Ectodermal cell (in vitro differentiated cells): ENCODE results near the gene RILPL2.

Source experiments
- H3K27ac ChIP-seq: 2 replicates; pipeline ENCODE4 v1.7.0; 2013; ENCODE audit warnings: mild to moderate bottlenecking, low read depth, low read length; ENCODE audit not compliant: insufficient read depth, poor library complexity, severe bottlenecking
- H3K27me3 ChIP-seq: 2 replicates; pipeline ENCODE4 v1.7.0; 2013; ENCODE audit warnings: mild to moderate bottlenecking, low read length; ENCODE audit not compliant: insufficient read depth, control insufficient read depth, poor library complexity, severe bottlenecking
- H3K36me3 ChIP-seq: one replicate; pipeline ENCODE4 v1.7.0; 2013; ENCODE audit warnings: low read length; ENCODE audit not compliant: control insufficient read depth, insufficient read depth
- H3K4me1 ChIP-seq: one replicate; pipeline ENCODE4 v1.7.0; 2013; ENCODE audit warnings: low read length; ENCODE audit not compliant: control insufficient read depth, insufficient read depth
- H3K4me3 ChIP-seq: 2 replicates; pipeline ENCODE4 v1.7.0; 2013; ENCODE audit warnings: low read depth, low read length, control low read depth; ENCODE audit not compliant: insufficient read depth
- H3K9me3 ChIP-seq: 2 replicates; pipeline ENCODE4 v1.7.0; 2013; ENCODE audit warnings: mild to moderate bottlenecking, low read length, moderate library complexity; ENCODE audit not compliant: control insufficient read depth
- WGBS, 2 experiments: methylation state at CpG; one replicate each; pipeline ENCODE4 v1.1.7; 2013; ENCODE audit warnings: missing lambda C conversion rate in 2 of 2; 5-methylcytosine and 5-hydroxymethylcytosine counted together

Gene RILPL2

GRCh38 chr12:123450636-123451035 lies 14.2 kb upstream of the RILPL2 start:
- Histone ChIP-seq H3K27me3 (no peaks in the 10 kb centered on the region), H3K4me3 (no peak overlapping the region), H3K9me3 (no peaks in the 10 kb centered on the region), H3K4me1 (no peaks in the 10 kb centered on the region), H3K27ac (no peak overlapping the region), H3K36me3 (no peaks in the 10 kb centered on the region)
- 93 to 97% methylated on average over 9 of the region's 9 CpGs for WGBS, 2 experiments

- H3K36me3 ChIP-seq, result no peaks in the 10 kb centered on the region
Observed at GRCh38 chr12:123449856-123450255, 13.4 kb upstream of the RILPL2 start.

GRCh38 chr12:123449249-123449733 lies 12.8 kb upstream of the RILPL2 start:
- H3K27ac ChIP-seq, result no peak overlapping the region
- H3K4me3 ChIP-seq, result no peak overlapping the region
- WGBS, 2 experiments, result 87 to 88% methylated on average over 2 of the region's 2 CpGs
- no peaks in the 10 kb centered on the region for H3K27me3 ChIP-seq
- no peaks in the 10 kb centered on the region for H3K4me1 ChIP-seq
- no peaks in the 10 kb centered on the region for H3K36me3 ChIP-seq
- no peaks in the 10 kb centered on the region for H3K9me3 ChIP-seq

More at GRCh38 chr12:123449856-123450255, 13.4 kb upstream of the RILPL2 start:
- Histone ChIP-seq H3K27ac (no peak overlapping the region), H3K27me3 (no peaks in the 10 kb centered on the region), H3K4me3 (no peak overlapping the region), H3K4me1 (no peaks in the 10 kb centered on the region), H3K9me3 (no peaks in the 10 kb centered on the region)
- WGBS, 2 experiments, result 89 to 98% methylated on average over 3 to 4 of the region's 4 CpGs

- Histone ChIP-seq H3K27ac (no peak overlapping the region), H3K36me3 (no peaks in the 10 kb centered on the region), H3K4me3 (no peak overlapping the region), H3K9me3 (no peaks in the 10 kb centered on the region), H3K4me1 (no peaks in the 10 kb centered on the region), H3K27me3 (no peaks in the 10 kb centered on the region)
- 87 to 89% methylated on average over 4 of the region's 4 CpGs for WGBS, 2 experiments
Observed at GRCh38 chr12:123446333-123446713, 9.8 kb upstream of the RILPL2 start.

GRCh38 chr12:123445388-123446332 lies 9.2 kb upstream of the RILPL2 start:
- Histone ChIP-seq H3K36me3 (no peaks in the 10 kb centered on the region), H3K4me3 (no peak overlapping the region), H3K27ac (no peak overlapping the region), H3K27me3 (no peaks in the 10 kb centered on the region), H3K4me1 (no peaks in the 10 kb centered on the region), H3K9me3 (no peaks in the 10 kb centered on the region)
- 78 to 82% methylated on average over 18 of the region's 18 CpGs for WGBS, 2 experiments

- Histone ChIP-seq H3K27ac (no peak overlapping the region), H3K4me3 (no peak overlapping the region), H3K27me3 (no peaks in the 10 kb centered on the region), H3K9me3 (no peaks in the 10 kb centered on the region), H3K36me3 (no peaks in the 10 kb centered on the region), H3K4me1 (no peaks in the 10 kb centered on the region)
- WGBS, 2 experiments, result 92 to 93% methylated on average over 7 to 8 of the region's 8 CpGs
Observed at GRCh38 chr12:123444092-123445026, 7.9 kb upstream of the RILPL2 start.

GRCh38 chr12:123442774-123443173 lies 6.3 kb upstream of the RILPL2 start:
- H3K27ac ChIP-seq, result no peak overlapping the region
- WGBS, 2 experiments, result 95 to 97% methylated on average over 4 of the region's 4 CpGs
- H3K9me3 ChIP-seq, result no peaks in the 10 kb centered on the region
- no peak overlapping the region for H3K4me3 ChIP-seq
- H3K36me3 ChIP-seq, result no peaks in the 10 kb centered on the region
- H3K27me3 ChIP-seq, result peaks cover 3% of the 10 kb centered on the region
- no peaks in the 10 kb centered on the region for H3K4me1 ChIP-seq

- Histone ChIP-seq H3K27me3 (peaks cover 14% of the 10 kb centered on the region), H3K4me3 (no peak overlapping the region), H3K4me1 (no peaks in the 10 kb centered on the region), H3K9me3 (no peaks in the 10 kb centered on the region), H3K36me3 (no peaks in the 10 kb centered on the region), H3K27ac (no peak overlapping the region)
- 88% methylated on average over 13 of the region's 13 CpGs for WGBS, 2 experiments
Observed at GRCh38 chr12:123441523-123442164, 5.2 kb upstream of the RILPL2 start.

- peak overlapping the region; percentile 69 for H3K4me3 ChIP-seq
- no peaks in the 10 kb centered on the region for H3K9me3 ChIP-seq
- H3K36me3 ChIP-seq, result no peaks in the 10 kb centered on the region
- H3K4me1 ChIP-seq, result no peaks in the 10 kb centered on the region
- H3K27me3 ChIP-seq, result peaks cover 30% of the 10 kb centered on the region
- 76 to 80% methylated on average over 5 of the region's 5 CpGs for WGBS, 2 experiments
- H3K27ac ChIP-seq, result no peak overlapping the region
Observed at GRCh38 chr12:123435636-123436016, 858 bp downstream of the RILPL2 start.
